GM18507 (cell line): ENCODE data around the gene FA2H.
"Not testable (repeated sequence)": the region's sequence is repeated elsewhere in the genome, so short reads cannot be mapped to it uniquely, and the experiment has no call there.

Experiments
- DNase-seq: peaks from one replicate; pipeline ENCODE4 v3.0.0; 2011; ENCODE audit warnings: low read depth; ENCODE audit not compliant: insufficient read length; ENCODE audit errors: extremely low spot score
- FAIRE-seq: peaks from 2 replicates; lab custom pipeline; 2011; peaks lifted over from hg19 to GRCh38; lab: Jason Lieb, UNC

Gene FA2H

GRCh38 chr16:74771656-74772315 is 2.8 kb downstream of the FA2H start:
- DNase-seq, result peak; percentile 64
- peak; percentile 79 for FAIRE-seq

GRCh38 chr16:74770831-74771526 is 3.6 kb downstream of the FA2H start:
- FAIRE-seq (no peak), DNase-seq (no peak)

- DNase-seq (no peak), FAIRE-seq (no peak)
These were observed 4.9 kb downstream of the FA2H start for GRCh38 chr16:74769586-74770190.

- DNase-seq, result no peak
- no peak for FAIRE-seq
These were observed 6.4 kb downstream of the FA2H start for GRCh38 chr16:74768239-74768638.

GRCh38 chr16:74767749-74768148 is 6.9 kb downstream of the FA2H start:
- no peak for DNase-seq
- FAIRE-seq, result no peak

GRCh38 chr16:74766729-74767128 is 7.9 kb downstream of the FA2H start:
- DNase-seq, result no peak
- FAIRE-seq, result no peak

- not testable (repeated sequence) for FAIRE-seq, DNase-seq
These were observed 10.4 kb downstream of the FA2H start for GRCh38 chr16:74764184-74764583.

- FAIRE-seq, result no peak
- no peak for DNase-seq
These were observed 13.0 kb downstream of the FA2H start for GRCh38 chr16:74761665-74762064.

GRCh38 chr16:74760007-74760767 is 14.4 kb downstream of the FA2H start:
- DNase-seq (peak; percentile 35), FAIRE-seq (peak; percentile 56)

GRCh38 chr16:74759564-74759963 is 15.1 kb downstream of the FA2H start:
- no peak for FAIRE-seq
- DNase-seq, result no peak

- DNase-seq (no peak), FAIRE-seq (no peak)
These were observed 15.8 kb downstream of the FA2H start for GRCh38 chr16:74758801-74759200.

GRCh38 chr16:74757349-74757748 is 17.3 kb downstream of the FA2H start:
- DNase-seq, result no peak
- no peak for FAIRE-seq

GRCh38 chr16:74756203-74756602 is 18.4 kb downstream of the FA2H start:
- FAIRE-seq, result no peak

GRCh38 chr16:74753180-74753579 is 21.4 kb downstream of the FA2H start:
- no peak for FAIRE-seq
- DNase-seq, result no peak

More at GRCh38 chr16:74756203-74756602, 18.4 kb downstream of the FA2H start:
- no peak for DNase-seq

GRCh38 chr16:74752756-74753155 is 21.9 kb downstream of the FA2H start:
- FAIRE-seq, result no peak

GRCh38 chr16:74752258-74752657 is 22.4 kb downstream of the FA2H start:
- FAIRE-seq (no peak), DNase-seq (no peak)

More at GRCh38 chr16:74752756-74753155, 21.9 kb downstream of the FA2H start:
- no peak for DNase-seq

GRCh38 chr16:74751658-74752057 is 23.0 kb downstream of the FA2H start:
- FAIRE-seq, result no peak
- no peak for DNase-seq

GRCh38 chr16:74749291-74750055 is 25.1 kb downstream of the FA2H start:
- FAIRE-seq (no peak), DNase-seq (no peak)

- FAIRE-seq (no peak), DNase-seq (no peak)
These were observed 26.0 kb downstream of the FA2H start for GRCh38 chr16:74748616-74749026.
